Endothelial cell of umbilical vein (primary cell): ENCODE data around the gene RIMS4. TPM values are rescaled to one million over a fixed set of nuclear protein-coding genes. Genes with fewer than 3 reads are reported as not detected.

Experiments
- BruUV-seq: library from RNA; stranded (reverse); fragments of 400-500 nt; replicated peaks from 2 replicates; lab custom pipeline; 2021; lab: Mats Ljungman, UMichigan
- CTCF ChIA-PET: fragments of 300-600, 350-600 bp; sonication (Branson Sonifier 250); formaldehyde crosslinking; loops from one replicate; lab custom pipeline; 2021; ENCODE audit warnings: antibody characterized with exemption, inconsistent platforms; lab: Charles Lee
- POLR2A ChIA-PET: fragments of 300-600, 350-600 bp; sonication (Branson Sonifier 250); formaldehyde crosslinking; loops from one replicate; lab custom pipeline; 2021; ENCODE audit warnings: antibody characterized with exemption, inconsistent platforms; lab: Charles Lee
- DNase-seq: peaks from one replicate; pipeline ENCODE4 v3.0.0-alpha.2; 2011; ENCODE audit warnings: low read depth, low spot score
- FAIRE-seq: peaks from 2 replicates; lab custom pipeline; 2011; peaks lifted over from hg19 to GRCh38; lab: Jason Lieb, UNC
- H2AFZ ChIP-seq: 2 replicates; pipeline ENCODE4 v1.6.0; 2012; ENCODE audit warnings: low read depth, low read length, control low read depth, inconsistent platforms
- H3K27ac ChIP-seq: 2 replicates; pipeline ENCODE4 v1.5.1; 2011; ENCODE audit warnings: low read depth, mild to moderate bottlenecking, control low read depth, low read length, moderate library complexity; ENCODE audit not compliant: insufficient read depth
- H3K27me3 ChIP-seq, 2 experiments: 2 replicates each; pipeline versions ENCODE4 v1.6.0 to v1.6.1; 2011; ENCODE audit warnings: low read length in 2 of 2, mixed read lengths in 1 of 2; ENCODE audit not compliant: control insufficient read depth in 2 of 2, insufficient read depth in 2 of 2
- H3K36me3 ChIP-seq, 2 experiments: 2 replicates in 1 of 2; 3 replicates in 1 of 2; pipeline ENCODE4 v1.5.1; 2011; ENCODE audit warnings: low read length in 2 of 2, mild to moderate bottlenecking in 1 of 2, moderate library complexity in 1 of 2; ENCODE audit not compliant: control insufficient read depth in 2 of 2, insufficient read depth in 2 of 2; ENCODE audit errors: extremely low read depth in 1 of 2
- H3K4me1 ChIP-seq: 3 replicates; pipeline ENCODE4 v1.5.1; 2011; ENCODE audit warnings: mild to moderate bottlenecking, low read length; ENCODE audit not compliant: control insufficient read depth, insufficient read depth; ENCODE audit errors: extremely low read depth
- H3K4me2 ChIP-seq: 2 replicates; pipeline ENCODE4 v1.6.1; 2011; ENCODE audit warnings: low read length, control low read depth, mixed read lengths; ENCODE audit not compliant: insufficient read depth
- H3K4me3 ChIP-seq, 3 experiments: fragments of 200-600 bp in 1 of 3; sonication (generic), shearing (Covaris generic) in 1 of 3; replicated peaks in 1 of 3; 2 replicates each; pipeline ENCODE4 v1.5.1; 2011 to 2016; ENCODE audit warnings: control low read depth in 3 of 3, low read length in 3 of 3, mild to moderate bottlenecking in 2 of 3, inconsistent platforms in 1 of 3, low read depth in 1 of 3, moderate library complexity in 1 of 3; ENCODE audit not compliant: insufficient read depth in 1 of 3
- H3K79me2 ChIP-seq: 2 replicates; pipeline ENCODE4 v1.6.0; 2012; ENCODE audit warnings: low read length, inconsistent platforms; ENCODE audit not compliant: control insufficient read depth, insufficient read depth
- H3K9ac ChIP-seq: replicated peaks from 2 replicates; pipeline ENCODE3; 2011; ENCODE audit warnings: low read length, control low read depth; ENCODE audit not compliant: insufficient read depth; ENCODE audit errors: extremely low read depth
- H3K9me1 ChIP-seq: replicated peaks from 3 replicates; pipeline ENCODE4 v1.6.0; 2011; ENCODE audit warnings: mild to moderate bottlenecking, low read length; ENCODE audit not compliant: control insufficient read depth, insufficient read depth; ENCODE audit errors: extremely low read depth
- H3K9me3 ChIP-seq: replicated peaks from 2 replicates; pipeline ENCODE4 v1.5.1; 2012; ENCODE audit warnings: low read length, inconsistent platforms; ENCODE audit not compliant: control insufficient read depth, insufficient read depth
- H4K20me1 ChIP-seq: replicated peaks from 2 replicates; pipeline ENCODE3; 2011; ENCODE audit warnings: mild to moderate bottlenecking, low read length; ENCODE audit not compliant: control insufficient read depth, insufficient read depth; ENCODE audit errors: extremely low read depth
- EZH2 ChIP-seq: IDR thresholded peaks from 2 replicates; pipeline ENCODE4 v1.6.1; 2012; ENCODE audit warnings: borderline replicate concordance, low read depth, mild to moderate bottlenecking, moderate library complexity, low read length, inconsistent platforms; ENCODE audit not compliant: severe bottlenecking
- FOS ChIP-seq: IDR thresholded peaks from 2 replicates; pipeline ENCODE4 v1.6.1; 2011; ENCODE audit warnings: mild to moderate bottlenecking, low read length, moderate library complexity, borderline replicate concordance; ENCODE audit not compliant: insufficient read depth
- GATA2 ChIP-seq: IDR thresholded peaks from 2 replicates; pipeline ENCODE4 v1.7.0; 2011; ENCODE audit warnings: low read depth, mild to moderate bottlenecking, moderate library complexity, mixed read lengths, low read length; ENCODE audit not compliant: insufficient read length, insufficient read depth
- JUN ChIP-seq: IDR thresholded peaks from 2 replicates; pipeline ENCODE4 v1.6.1; 2011; ENCODE audit warnings: borderline replicate concordance, low read depth; ENCODE audit not compliant: insufficient read length, insufficient read depth
- MYC ChIP-seq: IDR thresholded peaks from one replicate; pipeline ENCODE4 v1.6.1; 2011; ENCODE audit warnings: mild to moderate bottlenecking, low read depth, low read length
- POLR2A ChIP-seq: IDR thresholded peaks from 2 replicates; pipeline ENCODE4 v1.6.1; 2012; ENCODE audit warnings: low read depth, mild to moderate bottlenecking, control low read depth, low read length
- POLR2AphosphoS5 ChIP-seq: IDR thresholded peaks from 2 replicates; pipeline ENCODE4 v1.6.1; 2012; ENCODE audit warnings: low read depth, mild to moderate bottlenecking, control low read depth, low read length, moderate library complexity; ENCODE audit not compliant: insufficient read depth
- dilution Hi-C: fragments of 300-500 bp; cut with MboI; formaldehyde crosslinking; loops from one replicate; pipeline ENCODE4 v1.15.0; 2019; ENCODE audit warnings: low sequenced_read_pairs; ENCODE audit not compliant: extremely low pct_ligation_motif_present
- intact Hi-C: fragments of 100-400 bp; cut with micrococcal nuclease; formaldehyde crosslinking; loops from one replicate; pipeline ENCODE4 v1.10.0; 2022
- polyA plus RNA-seq, 4 experiments: library from polyadenylated mRNA; depleted of rRNA in 3 of 4; stranded (reverse) in 3 of 4; unstranded in 1 of 4; fragments of >200 nt; gene quantifications; 2 replicates each; pipeline versions ENCODE4 v1.2.1 to v1.2.3, GENCODE V29; 2011 to 2012; ENCODE audit warnings: missing spikeins in 1 of 4
- total RNA-seq: library from RNA; stranded (reverse); gene quantifications from 2 replicates; pipeline ENCODE4 v1.2.3, GENCODE V29; 2021
- TF ChIP-seq, protein P1 (sequence below), 2 donors: IDR thresholded peaks; 1 replicate in 1 of 2; 2 replicates in 1 of 2; pipeline ENCODE4 v1.5.1; 2011; ENCODE audit warnings: low read length in 2 of 2, mild to moderate bottlenecking in 2 of 2, moderate library complexity in 2 of 2, control low read depth in 1 of 2, inconsistent platforms in 1 of 2, low read depth in 1 of 2; ENCODE audit not compliant: insufficient read depth in 1 of 2; ENCODE audit errors: extremely low read depth in 1 of 2
- TF ChIP-seq, protein P2 (sequence below): IDR thresholded peaks from 2 replicates; pipeline ENCODE4 v1.6.1; 2011; ENCODE audit not compliant: insufficient read depth, insufficient read length

Gene RIMS4
- total and polyA plus RNA-seq, 2 donors (not counting 3 experiments of a cell fraction or from before 2014, with no cell fraction given), result not detected

DNA sequence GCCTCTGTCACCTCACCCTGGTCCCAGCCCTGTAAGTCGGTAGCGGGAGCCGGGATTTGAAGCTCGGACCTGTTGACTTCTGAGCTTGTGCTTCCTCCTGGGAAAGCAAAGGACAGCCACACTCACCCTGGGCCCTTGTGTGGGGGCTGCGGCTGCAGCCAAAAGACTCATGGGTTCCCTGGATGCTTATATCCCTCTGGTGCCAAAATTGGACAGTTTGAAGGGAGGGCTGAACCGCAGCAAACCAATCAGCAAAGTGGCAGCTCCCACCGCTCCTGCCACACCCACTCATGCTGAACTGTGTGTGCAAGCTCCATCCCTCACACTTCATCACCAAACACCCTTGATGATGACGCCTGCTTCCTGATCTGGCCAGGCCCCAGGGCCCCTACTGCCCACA lies 99.1 kb downstream of the RIMS4 start:
- Histone ChIP-seq H3K4me3 (no peak overlapping the region), H3K36me3 (no peaks in the 10 kb centered on the region), H3K79me2 (no peaks in the 10 kb centered on the region), H3K9me3 (no peaks in the 10 kb centered on the region), H4K20me1 (no peaks in the 10 kb centered on the region), H3K4me1 (peaks cover 7% of the 10 kb centered on the region), H3K4me2 (no peak overlapping the region), H3K9ac (no peak overlapping the region), H3K9me1 (no peaks in the 10 kb centered on the region), H3K27me3 (no peaks in the 10 kb centered on the region), H3K27ac (no peak overlapping the region), H2AFZ (no peak overlapping the region)
- no TSS peak for BruUV-seq
- intact Hi-C loops (no loop called here), dilution Hi-C loops (no loop called here)
- TF ChIP-seq FOS (no peak), POLR2AphosphoS5 (no peak), EZH2 (no peak), GATA2 (no peak), JUN (no peak), MYC (no peak), POLR2A (no peak)
- TF ChIP-seq, protein P1, sequence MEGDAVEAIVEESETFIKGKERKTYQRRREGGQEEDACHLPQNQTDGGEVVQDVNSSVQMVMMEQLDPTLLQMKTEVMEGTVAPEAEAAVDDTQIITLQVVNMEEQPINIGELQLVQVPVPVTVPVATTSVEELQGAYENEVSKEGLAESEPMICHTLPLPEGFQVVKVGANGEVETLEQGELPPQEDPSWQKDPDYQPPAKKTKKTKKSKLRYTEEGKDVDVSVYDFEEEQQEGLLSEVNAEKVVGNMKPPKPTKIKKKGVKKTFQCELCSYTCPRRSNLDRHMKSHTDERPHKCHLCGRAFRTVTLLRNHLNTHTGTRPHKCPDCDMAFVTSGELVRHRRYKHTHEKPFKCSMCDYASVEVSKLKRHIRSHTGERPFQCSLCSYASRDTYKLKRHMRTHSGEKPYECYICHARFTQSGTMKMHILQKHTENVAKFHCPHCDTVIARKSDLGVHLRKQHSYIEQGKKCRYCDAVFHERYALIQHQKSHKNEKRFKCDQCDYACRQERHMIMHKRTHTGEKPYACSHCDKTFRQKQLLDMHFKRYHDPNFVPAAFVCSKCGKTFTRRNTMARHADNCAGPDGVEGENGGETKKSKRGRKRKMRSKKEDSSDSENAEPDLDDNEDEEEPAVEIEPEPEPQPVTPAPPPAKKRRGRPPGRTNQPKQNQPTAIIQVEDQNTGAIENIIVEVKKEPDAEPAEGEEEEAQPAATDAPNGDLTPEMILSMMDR (IDR thresholded peaks at IDR 0.05; ENCODE audit: extremely low read depth in 1 of 2, insufficient read depth in 1 of 2, low read depth in 1 of 2, low read length in 2 of 2), result no peak
- TF ChIP-seq, protein P2, sequence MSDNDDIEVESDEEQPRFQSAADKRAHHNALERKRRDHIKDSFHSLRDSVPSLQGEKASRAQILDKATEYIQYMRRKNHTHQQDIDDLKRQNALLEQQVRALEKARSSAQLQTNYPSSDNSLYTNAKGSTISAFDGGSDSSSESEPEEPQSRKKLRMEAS, result no peak
- CTCF ChIA-PET, result interaction anchor here (2.9 kb wide), 1 partner anchor 10 kb away, joined by 11 read pairs; no protein-coding TSS in a partner anchor
- DNase-seq (no peak), FAIRE-seq (no peak)
- POLR2A ChIA-PET, result no interaction called here
